ENCODE data around the gene S1PR2. TPM values are rescaled to one million over a fixed set of nuclear protein-coding genes. Genes with fewer than 3 reads are reported as not detected.

Gene S1PR2
- total and polyA plus RNA-seq, 9 of the 15 experiments (the other 6 are each of a cell fraction or from before 2014, with no cell fraction given): 1.5 to 3.9 (median 2.0) TPM

GRCh38 chr19:10269333-10270179 is 38.4 kb upstream of the S1PR2 start (continued):
- TF ChIP-seq E2F8 (IDR thresholded peaks at IDR 0.05; ENCODE audit: low read depth, partially characterized antibody) (no peak), POU5F1 (IDR thresholded peaks at IDR 0.05; ENCODE audit: borderline replicate concordance, low read depth, low read length, partially characterized antibody) (no peak), MCM2 (IDR thresholded peaks at IDR 0.05; ENCODE audit: low read depth) (no peak), ZNF785 (CRISPR knock-in tag; IDR thresholded peaks at IDR 0.05) (no peak), RAD51 (IDR thresholded peaks at IDR 0.05; ENCODE audit: borderline replicate concordance, low read depth) (no peak), TAF7 (tag; IDR thresholded peaks at IDR 0.05) (no peak), NCOA6 (IDR thresholded peaks at IDR 0.05) (no peak), FOXJ2 (tag; IDR thresholded peaks at IDR 0.05) (no peak), EWSR1 (IDR thresholded peaks at IDR 0.05; ENCODE audit: borderline replicate concordance, low read depth, partially characterized antibody) (no peak), NR2C1 (IDR thresholded peaks at IDR 0.05) (no peak), NR2C1 (tag; IDR thresholded peaks at IDR 0.05) (no peak), EP400 (IDR thresholded peaks at IDR 0.05) (peak; percentile 55), RB1 (IDR thresholded peaks at IDR 0.05; ENCODE audit: low read depth) (peak; percentile 85), GTF2E2 (tag; IDR thresholded peaks at IDR 0.05) (no peak), SLC30A9 (CRISPR knock-in tag; IDR thresholded peaks at IDR 0.05) (no peak)
- TF ChIP-seq, protein P1, sequence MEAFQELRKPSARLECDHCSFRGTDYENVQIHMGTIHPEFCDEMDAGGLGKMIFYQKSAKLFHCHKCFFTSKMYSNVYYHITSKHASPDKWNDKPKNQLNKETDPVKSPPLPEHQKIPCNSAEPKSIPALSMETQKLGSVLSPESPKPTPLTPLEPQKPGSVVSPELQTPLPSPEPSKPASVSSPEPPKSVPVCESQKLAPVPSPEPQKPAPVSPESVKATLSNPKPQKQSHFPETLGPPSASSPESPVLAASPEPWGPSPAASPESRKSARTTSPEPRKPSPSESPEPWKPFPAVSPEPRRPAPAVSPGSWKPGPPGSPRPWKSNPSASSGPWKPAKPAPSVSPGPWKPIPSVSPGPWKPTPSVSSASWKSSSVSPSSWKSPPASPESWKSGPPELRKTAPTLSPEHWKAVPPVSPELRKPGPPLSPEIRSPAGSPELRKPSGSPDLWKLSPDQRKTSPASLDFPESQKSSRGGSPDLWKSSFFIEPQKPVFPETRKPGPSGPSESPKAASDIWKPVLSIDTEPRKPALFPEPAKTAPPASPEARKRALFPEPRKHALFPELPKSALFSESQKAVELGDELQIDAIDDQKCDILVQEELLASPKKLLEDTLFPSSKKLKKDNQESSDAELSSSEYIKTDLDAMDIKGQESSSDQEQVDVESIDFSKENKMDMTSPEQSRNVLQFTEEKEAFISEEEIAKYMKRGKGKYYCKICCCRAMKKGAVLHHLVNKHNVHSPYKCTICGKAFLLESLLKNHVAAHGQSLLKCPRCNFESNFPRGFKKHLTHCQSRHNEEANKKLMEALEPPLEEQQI (IDR thresholded peaks at IDR 0.05): no peak

Data from K562 (cell line).